Keratinocyte (primary cell): ENCODE results near the gene PRR15. TPM values are rescaled to one million over a fixed set of nuclear protein-coding genes. Genes with fewer than 3 reads are reported as not detected.

ENCODE experiments used
- DNase-seq: peaks from one replicate; pipeline ENCODE4 v3.0.0-alpha.2; 2011; ENCODE audit warnings: low read depth, missing footprints, low spot score
- FAIRE-seq: peaks from 2 replicates; lab custom pipeline; 2011; peaks lifted over from hg19 to GRCh38; lab: Jason Lieb, UNC
- H2AFZ ChIP-seq: 2 replicates; pipeline ENCODE4 v1.6.0; 2012; ENCODE audit warnings: low read length, control low read depth, inconsistent platforms; ENCODE audit not compliant: control insufficient read depth
- H3K27ac ChIP-seq: 2 replicates; pipeline ENCODE4 v1.5.1; 2011; ENCODE audit warnings: low read length; ENCODE audit not compliant: control insufficient read depth, insufficient read depth
- H3K27me3 ChIP-seq: 3 replicates; pipeline ENCODE4 v1.6.0; 2011; ENCODE audit warnings: low read length; ENCODE audit not compliant: control insufficient read depth, insufficient read depth; ENCODE audit errors: extremely low read depth
- H3K36me3 ChIP-seq, 2 experiments: 2 replicates in 1 of 2; 3 replicates in 1 of 2; pipeline ENCODE4 v1.5.1; 2011; ENCODE audit warnings: low read length in 2 of 2, mild to moderate bottlenecking in 1 of 2; ENCODE audit not compliant: control insufficient read depth in 2 of 2, insufficient read depth in 2 of 2; ENCODE audit errors: extremely low read depth in 1 of 2
- H3K4me1 ChIP-seq: 3 replicates; pipeline ENCODE4 v1.5.1; 2011; ENCODE audit warnings: low read length; ENCODE audit not compliant: control insufficient read depth, insufficient read depth; ENCODE audit errors: extremely low read depth
- H3K4me2 ChIP-seq: 3 replicates; pipeline ENCODE4 v1.6.0; 2011; ENCODE audit warnings: low read depth, low read length; ENCODE audit not compliant: control insufficient read depth, insufficient read depth; ENCODE audit errors: extremely low read depth
- H3K4me3 ChIP-seq, 3 experiments: fragments of 200-600 bp in 1 of 3; sonication (generic) in 1 of 3; 2 replicates in 2 of 3; 3 replicates in 1 of 3; pipeline ENCODE4 v1.5.1; 2011 to 2016; ENCODE audit warnings: low read length in 3 of 3, mild to moderate bottlenecking in 3 of 3, control low read depth in 2 of 3, inconsistent platforms in 1 of 3, low read depth in 1 of 3, mixed read lengths in 1 of 3, mixed run types in 1 of 3, moderate library complexity in 1 of 3; ENCODE audit not compliant: control insufficient read depth in 2 of 3, insufficient read depth in 2 of 3; ENCODE audit errors: extremely low read depth in 1 of 3
- H3K79me2 ChIP-seq: 2 replicates; pipeline ENCODE4 v1.6.0; 2012; ENCODE audit warnings: low read length; ENCODE audit not compliant: control insufficient read depth, insufficient read depth
- H3K9ac ChIP-seq: 3 replicates; pipeline ENCODE4 v1.6.0; 2011; ENCODE audit warnings: low read length; ENCODE audit not compliant: control insufficient read depth, insufficient read depth; ENCODE audit errors: extremely low read depth
- H3K9me1 ChIP-seq: 3 replicates; pipeline ENCODE4 v1.6.0; 2011; ENCODE audit warnings: low read length; ENCODE audit not compliant: control insufficient read depth, insufficient read depth; ENCODE audit errors: extremely low read depth
- H3K9me3 ChIP-seq: 2 replicates; pipeline ENCODE4 v1.5.1; 2012; ENCODE audit warnings: low read depth, low read length; ENCODE audit not compliant: control insufficient read depth
- H4K20me1 ChIP-seq: 3 replicates; pipeline ENCODE4 v1.6.0; 2011; ENCODE audit warnings: low read length; ENCODE audit not compliant: control insufficient read depth, insufficient read depth; ENCODE audit errors: extremely low read depth
- CTCF ChIP-seq, 3 experiments: IDR thresholded peaks in 1 of 3; conservative IDR thresholded peaks in 1 of 3; optimal IDR thresholded peaks in 1 of 3; 2 replicates in 2 of 3; 3 replicates in 1 of 3; pipeline versions ENCODE3 to v1.5.1; 2011; ENCODE audit warnings: low read length in 3 of 3, mild to moderate bottlenecking in 3 of 3, moderate library complexity in 2 of 3, control low read depth in 1 of 3, inconsistent platforms in 1 of 3; ENCODE audit not compliant: insufficient read depth in 2 of 3; ENCODE audit errors: extremely low read depth in 1 of 3
- EZH2 ChIP-seq: IDR thresholded peaks from one replicate; pipeline ENCODE4 v1.6.1; 2012; ENCODE audit warnings: inconsistent platforms, mild to moderate bottlenecking, low read length, moderate library complexity
- dilution Hi-C: fragments of 300-500 bp; cut with MboI; formaldehyde crosslinking; loops from one replicate; pipeline ENCODE4 v1.7.0; 2020; ENCODE audit warnings: low sequenced_read_pairs; ENCODE audit not compliant: extremely low pct_ligation_motif_present
- polyA plus RNA-seq, 5 experiments: library from polyadenylated mRNA; depleted of rRNA in 3 of 5; stranded (reverse) in 3 of 5; stranded (forward) in 1 of 5; unstranded in 1 of 5; fragments of >200 nt; gene quantifications; 1 replicate in 1 of 5; 2 replicates in 3 of 5; 3 replicates in 1 of 5; pipeline versions ENCODE4 v1.2.1 to v1.2.3, GENCODE V29; 2011 to 2012; ENCODE audit warnings: missing spikeins in 2 of 5, low read depth in 1 of 5, low replicate concordance in 1 of 5

The PRR15 gene
- polyA plus RNA-seq, 1 donor (not counting 4 experiments of a cell fraction or from before 2014, with no cell fraction given) = 1.8 TPM

- Histone ChIP-seq H3K4me2 (no peak overlapping the region), H3K27ac (no peak overlapping the region), H3K4me3 (no peak overlapping the region), H3K9ac (no peak overlapping the region), H3K36me3 (no peaks in the 10 kb centered on the region), H3K4me1 (no peaks in the 10 kb centered on the region), H3K27me3 (no peaks in the 10 kb centered on the region), H4K20me1 (no peaks in the 10 kb centered on the region), H2AFZ (no peak overlapping the region), H3K9me1 (no peaks in the 10 kb centered on the region), H3K79me2 (no peaks in the 10 kb centered on the region), H3K9me3 (peaks cover 3% of the 10 kb centered on the region)
- FAIRE-seq (no peak), DNase-seq (no peak)
- TF ChIP-seq CTCF (optimal IDR thresholded peaks at IDR 0.05 in 1 of 3, IDR thresholded peaks at IDR 0.05 in 1 of 3, conservative IDR thresholded peaks at IDR 0.05 in 1 of 3; ENCODE audit: extremely low read depth in 1 of 3, insufficient read depth in 2 of 3, low read length in 3 of 3) (no peak), EZH2 (no peak)
- dilution Hi-C loops = no loop called here
These were observed 9.9 kb downstream of the PRR15 start for GRCh38 chr7:29573567-29573966.

- Histone ChIP-seq H3K36me3 (no peaks in the 10 kb centered on the region), H3K27ac (no peak overlapping the region), H4K20me1 (no peaks in the 10 kb centered on the region), H3K4me1 (no peaks in the 10 kb centered on the region), H3K27me3 (no peaks in the 10 kb centered on the region), H3K9me1 (no peaks in the 10 kb centered on the region), H3K79me2 (no peaks in the 10 kb centered on the region), H3K4me2 (no peak overlapping the region), H3K4me3 (no peak overlapping the region), H3K9ac (no peak overlapping the region), H2AFZ (no peak overlapping the region), H3K9me3 (peaks cover 3% of the 10 kb centered on the region)
- no peak for FAIRE-seq
- TF ChIP-seq EZH2 (no peak), CTCF (optimal IDR thresholded peaks at IDR 0.05 in 1 of 3, IDR thresholded peaks at IDR 0.05 in 1 of 3, conservative IDR thresholded peaks at IDR 0.05 in 1 of 3; ENCODE audit: extremely low read depth in 1 of 3, insufficient read depth in 2 of 3, low read length in 3 of 3) (no peak)
- no peak for DNase-seq
- dilution Hi-C loops = no loop called here
These were observed 11.0 kb downstream of the PRR15 start for GRCh38 chr7:29574659-29575058.
